GM23338 (cell line): ENCODE data around the gene TLCD5. TPM values are rescaled to one million over a fixed set of nuclear protein-coding genes. Genes with fewer than 3 reads are reported as not detected.
A peak's percentile ranks its signal among the peaks of the same experiment; 100 is the strongest.

Experiments
- ATAC-seq: fragments of 200-7000 bp; cut with Tn5 transposase; 3 replicates; pipeline ENCODE4 v1.9.1; 2020
- DNase-seq: peaks from one replicate; pipeline ENCODE4 v3.0.0-alpha.2; 2015; ENCODE audit warnings: low spot score
- H2AFZ ChIP-seq: fragments of 200-600 bp; sonication (generic); 2 replicates; pipeline ENCODE4 v1.8.0; 2016; ENCODE audit warnings: antibody characterized with exemption, mild to moderate bottlenecking, moderate library complexity
- H3F3A ChIP-seq: fragments of 200-600 bp; sonication (generic); replicated peaks from 2 replicates; pipeline ENCODE4 v1.8.0; 2017; ENCODE audit warnings: antibody characterized with exemption, mixed run types, low read depth
- H3K27ac ChIP-seq: fragments of 200-600 bp; sonication (generic); 2 replicates; pipeline ENCODE4 v1.6.1; 2016; ENCODE audit warnings: low read depth
- H3K27me3 ChIP-seq: fragments of 200-600 bp; sonication (generic); 2 replicates; pipeline ENCODE4 v1.8.0; 2016; ENCODE audit warnings: mild to moderate bottlenecking, mixed run types, moderate library complexity; ENCODE audit not compliant: insufficient read depth
- H3K36me3 ChIP-seq: fragments of 200-600 bp; sonication (generic); 2 replicates; pipeline ENCODE4 v1.8.0; 2016; ENCODE audit warnings: mild to moderate bottlenecking; ENCODE audit not compliant: insufficient read depth
- H3K4me1 ChIP-seq: fragments of 200-600 bp; sonication (generic); 2 replicates; pipeline ENCODE4 v1.8.0; 2016; ENCODE audit warnings: mild to moderate bottlenecking, moderate library complexity; ENCODE audit not compliant: insufficient read depth
- H3K4me2 ChIP-seq: fragments of 200-600 bp; sonication (generic); 2 replicates; pipeline ENCODE4 v1.7.1; 2017; ENCODE audit warnings: mixed run types
- H3K4me3 ChIP-seq: fragments of 200-600 bp; sonication (generic); 2 replicates; pipeline ENCODE4 v1.6.1; 2016; ENCODE audit warnings: mixed run types
- H3K79me2 ChIP-seq: fragments of 200-600 bp; sonication (generic); replicated peaks from 2 replicates; pipeline ENCODE4 v1.8.0; 2017; ENCODE audit warnings: mild to moderate bottlenecking; ENCODE audit not compliant: insufficient read depth
- H3K9me2 ChIP-seq: fragments of 200-600 bp; sonication (generic); 2 replicates; pipeline ENCODE4 v1.8.0; 2017; ENCODE audit not compliant: insufficient read depth
- H4K20me1 ChIP-seq: fragments of 200-600 bp; sonication (generic); replicated peaks from 2 replicates; pipeline ENCODE4 v1.8.0; 2017; ENCODE audit warnings: mild to moderate bottlenecking; ENCODE audit not compliant: insufficient read depth
- H3K27ac Mint-ChIP-seq: 2 replicates; pipeline ENCODE4 v1.8.0; 2020; ENCODE audit warnings: inconsistent platforms, mild to moderate bottlenecking, moderate library complexity, mixed read lengths
- H3K27me3 Mint-ChIP-seq: 3 replicates; pipeline ENCODE4 v1.8.0; 2022; ENCODE audit warnings: low read depth, mild to moderate bottlenecking, moderate library complexity, mixed read lengths, inconsistent platforms; ENCODE audit not compliant: insufficient read depth, poor library complexity
- H3K36me3 Mint-ChIP-seq: 3 replicates; pipeline ENCODE4 v1.8.0; 2021; ENCODE audit warnings: low read depth, mild to moderate bottlenecking, inconsistent platforms, moderate library complexity, mixed read lengths
- H3K4me1 Mint-ChIP-seq: 3 replicates; pipeline ENCODE4 v1.8.0; 2020; ENCODE audit warnings: mild to moderate bottlenecking, inconsistent platforms, mixed read lengths
- H3K4me3 Mint-ChIP-seq: 3 replicates; pipeline ENCODE4 v1.8.0; 2021; ENCODE audit warnings: moderate library complexity, mild to moderate bottlenecking, inconsistent platforms, mixed read lengths
- H3K9me3 Mint-ChIP-seq: 3 replicates; pipeline ENCODE4 v1.8.0; 2020; ENCODE audit warnings: moderate library complexity, mild to moderate bottlenecking, inconsistent platforms, mixed read lengths
- CREB1 ChIP-seq: fragments of 250-450 bp; sonication (Bioruptor Pico); IDR thresholded peaks from 2 replicates; pipeline ENCODE4 v1.5.0; 2020; ENCODE audit warnings: low read depth, mild to moderate bottlenecking, moderate library complexity
- CTCF ChIP-seq, 2 experiments: fragments of 200-600 bp in 1 of 2; sonication (generic) in 1 of 2; conservative IDR thresholded peaks; 2 replicates each; pipeline versions ENCODE4 v1.5.1 to v1.6.1; 2016 to 2017; ENCODE audit warnings: antibody characterized with exemption in 2 of 2, low read depth in 2 of 2, mild to moderate bottlenecking in 2 of 2, moderate library complexity in 1 of 2
- ETS1 ChIP-seq: IDR thresholded peaks from 2 replicates; pipeline ENCODE4 v1.6.1; 2016; ENCODE audit warnings: antibody characterized with exemption
- EZH2 ChIP-seq: fragments of 200-600 bp; sonication (generic); IDR thresholded peaks from one replicate; pipeline ENCODE4 v1.8.0; 2017; ENCODE audit warnings: antibody characterized with exemption, mild to moderate bottlenecking, low read depth; ENCODE audit not compliant: unreplicated experiment
- EZH2phosphoT487 ChIP-seq: fragments of 200-600 bp; sonication (generic); IDR thresholded peaks from one replicate; pipeline ENCODE4 v1.8.1; 2018; ENCODE audit warnings: antibody characterized with exemption; ENCODE audit not compliant: unreplicated experiment
- NANOG ChIP-seq: IDR thresholded peaks from 2 replicates; pipeline ENCODE4 v1.6.1; 2016; ENCODE audit warnings: antibody characterized with exemption, borderline replicate concordance
- REST ChIP-seq: IDR thresholded peaks from one replicate; pipeline ENCODE4 v1.6.1; 2018; ENCODE audit warnings: antibody characterized with exemption; ENCODE audit not compliant: unreplicated experiment
- ZNF114 ChIP-seq: fragments of 250-450 bp; sonication (Bioruptor Pico); IDR thresholded peaks from 2 replicates; pipeline ENCODE4 v1.5.0; 2020; ENCODE audit warnings: mild to moderate bottlenecking, moderate library complexity
- polyA plus RNA-seq: library from polyadenylated mRNA; unstranded; fragments of >200 nt; fragmentation: Nextera tagmentation; extraction: Ambion mirVana; gene quantifications from 2 replicates; pipeline ENCODE4 v1.2.1, GENCODE V29; 2016
- total RNA-seq: library from RNA; depleted of rRNA; stranded (reverse); fragments of >200 nt; shearing (Covaris generic); gene quantifications from 2 replicates; pipeline ENCODE4 v1.2.3, GENCODE V29; 2014

Gene TLCD5
- total and polyA plus RNA-seq, 2 experiments from 2014 or later, result 5.2 to 10.0 TPM

GRCh38 chr11:120334894-120335462, 9.9 kb downstream of the TLCD5 start:
- no peaks in the 10 kb centered on the region for H3K36me3 ChIP-seq
- peaks cover 27% of the 10 kb centered on the region for H3K4me1 ChIP-seq
- Mint-ChIP-seq H3K36me3 (peaks cover 4% of the 10 kb centered on the region; the same call in 2 of the 3 replicates), H3K27me3 (peaks cover 4% of the 10 kb centered on the region), H3K9me3 (no peaks in the 10 kb centered on the region), H3K27ac (no peak overlapping the region), H3K4me3 (peak overlapping the region; percentile 72), H3K4me1 (peaks cover 25% of the 10 kb centered on the region)
- TF ChIP-seq CREB1 (CRISPR knock-in tag), result no peak
- no peak for TF ChIP-seq ZNF114 (CRISPR knock-in tag)
- TF ChIP-seq CTCF (conservative IDR thresholded peaks at IDR 0.05; ENCODE audit: low read depth in 2 of 2), result peak; percentile 75
- H4K20me1 ChIP-seq, result no peaks in the 10 kb centered on the region; the same call in 1 of the 2 replicates
- ATAC-seq, result no peak; the same call in 2 of the 3 replicates
- H3K27ac ChIP-seq, result no peak overlapping the region
- H3K9me2 ChIP-seq, result no peaks in the 10 kb centered on the region
- H3K79me2 ChIP-seq, result peaks cover 32% of the 10 kb centered on the region
- DNase-seq, result peak; percentile 79
- peak overlapping the region; percentile 91 for H3K4me3 ChIP-seq
- no peaks in the 10 kb centered on the region for H3F3A ChIP-seq
- peak overlapping the region; percentile 74 for H3K4me2 ChIP-seq
- peak overlapping the region; percentile 96 for H2AFZ ChIP-seq
- H3K27me3 ChIP-seq, result no peaks in the 10 kb centered on the region

GRCh38 chr11:120335556-120335907, 10.4 kb downstream of the TLCD5 start:
- Histone ChIP-seq H3K36me3 (no peaks in the 10 kb centered on the region), H4K20me1 (0 out of 2 replicates have a peak, but pooled peaks cover under 1% of the 10 kb centered on the region), H3K27me3 (no peaks in the 10 kb centered on the region), H3K4me3 (peak overlapping the region; percentile 91), H3K27ac (peak overlapping the region; percentile 68; the same call in 1 of the 2 replicates), H3K4me2 (peak overlapping the region; percentile 74), H3F3A (no peaks in the 10 kb centered on the region), H3K4me1 (peaks cover 29% of the 10 kb centered on the region), H2AFZ (peak overlapping the region; percentile 96), H3K79me2 (peaks cover 37% of the 10 kb centered on the region), H3K9me2 (no peaks in the 10 kb centered on the region)
- Mint-ChIP-seq H3K9me3 (no peaks in the 10 kb centered on the region), H3K4me1 (peaks cover 27% of the 10 kb centered on the region), H3K27ac (no peak overlapping the region), H3K4me3 (peak overlapping the region; percentile 72), H3K27me3 (peaks cover 4% of the 10 kb centered on the region), H3K36me3 (no peaks in the 10 kb centered on the region)
- DNase-seq (peak; percentile 57), ATAC-seq (peak; percentile 40)
- TF ChIP-seq NANOG (no peak), CTCF (conservative IDR thresholded peaks at IDR 0.05; ENCODE audit: low read depth in 2 of 2) (no peak), REST (no peak), CREB1 (CRISPR knock-in tag) (no peak), EZH2phosphoT487 (no peak), ETS1 (no peak), EZH2 (no peak)
